KMS-11 (cell line): ENCODE measurements around the gene TASOR2.

Experiments
- H2AFZ ChIP-seq: fragments of 200-600 bp; sonication (generic); 2 replicates; pipeline ENCODE4 v1.6.1; 2016; ENCODE audit warnings: antibody characterized with exemption, mixed run types, low read depth
- H3K27ac ChIP-seq: fragments of 200-600 bp; sonication (generic); 2 replicates; pipeline ENCODE4 v1.6.1; 2016; ENCODE audit warnings: mild to moderate bottlenecking, mixed run types
- H3K27me3 ChIP-seq: fragments of 200-600 bp; sonication (generic); 2 replicates; pipeline ENCODE4 v1.6.1; 2017; ENCODE audit warnings: mild to moderate bottlenecking, low read depth, mixed run types, moderate library complexity; ENCODE audit not compliant: insufficient read depth
- H3K36me3 ChIP-seq: fragments of 200-600 bp; sonication (generic); 2 replicates; pipeline ENCODE4 v1.6.1; 2017; ENCODE audit warnings: mild to moderate bottlenecking, mixed run types; ENCODE audit not compliant: insufficient read depth
- H3K4me1 ChIP-seq: fragments of 200-600 bp; sonication (generic); 2 replicates; pipeline ENCODE4 v1.6.1; 2016; ENCODE audit warnings: mild to moderate bottlenecking, low read depth, mixed run types; ENCODE audit not compliant: poor library complexity, severe bottlenecking
- H3K4me2 ChIP-seq: fragments of 200-600 bp; sonication (generic); 2 replicates; pipeline ENCODE4 v1.7.0; 2016; ENCODE audit warnings: mild to moderate bottlenecking, mixed run types
- H3K4me3 ChIP-seq: fragments of 200-600 bp; sonication (generic); IDR thresholded peaks from 2 replicates; pipeline ENCODE4 v1.6.1; 2017; ENCODE audit warnings: low read depth, low read length, mixed read lengths; ENCODE audit not compliant: insufficient read depth
- H3K79me2 ChIP-seq: fragments of 200-600 bp; sonication (generic); 2 replicates; pipeline ENCODE4 v1.6.1; 2016; ENCODE audit warnings: low read depth, mixed run types; ENCODE audit not compliant: insufficient read depth
- H3K9ac ChIP-seq: fragments of 200-600 bp; sonication (generic); 2 replicates; pipeline ENCODE4 v1.6.1; 2016; ENCODE audit warnings: mild to moderate bottlenecking, mixed run types
- H4K20me1 ChIP-seq: fragments of 200-600 bp; sonication (generic); 2 replicates; pipeline ENCODE4 v1.6.1; 2016; ENCODE audit warnings: mild to moderate bottlenecking, mixed run types; ENCODE audit not compliant: insufficient read depth
- CTCF ChIP-seq: fragments of 200-600 bp; sonication (generic); conservative IDR thresholded peaks from 2 replicates; pipeline ENCODE4 v1.6.1; 2017; ENCODE audit warnings: low read depth, mild to moderate bottlenecking, antibody characterized with exemption, low read length, moderate library complexity, mixed read lengths

Gene TASOR2

GRCh38 chr10:5684971-5685763 is 529 bp downstream of the TASOR2 start:
- Histone ChIP-seq H3K4me1 (peaks cover 27% of the 10 kb centered on the region), H3K27ac (peak overlapping the region; percentile 92), H2AFZ (peak overlapping the region; percentile 85), H3K4me2 (peak overlapping the region; percentile 89), H3K36me3 (0 out of 2 replicates have a peak, but pooled peaks cover 3% of the 10 kb centered on the region), H3K9ac (peak overlapping the region; percentile 95), H3K4me3 (no peak overlapping the region), H3K79me2 (peaks cover 53% of the 10 kb centered on the region), H3K27me3 (no peaks in the 10 kb centered on the region), H4K20me1 (peaks cover 36% of the 10 kb centered on the region)
- TF ChIP-seq CTCF = peak; percentile 61; the same call in 1 of the 2 replicates

- H3K4me1 ChIP-seq = peaks cover 27% of the 10 kb centered on the region
- H3K36me3 ChIP-seq = 0 out of 2 replicates have a peak, but pooled peaks cover 3% of the 10 kb centered on the region
- no peak overlapping the region for H3K4me3 ChIP-seq
- peak; percentile 21 for TF ChIP-seq CTCF
- peaks cover 36% of the 10 kb centered on the region for H4K20me1 ChIP-seq
- H3K9ac ChIP-seq = peak overlapping the region; percentile 95; the same call in 1 of the 2 replicates
- no peaks in the 10 kb centered on the region for H3K27me3 ChIP-seq
- peak overlapping the region; percentile 85; the same call in 1 of the 2 replicates for H2AFZ ChIP-seq
- H3K4me2 ChIP-seq = peak overlapping the region; percentile 89
- peaks cover 60% of the 10 kb centered on the region for H3K79me2 ChIP-seq
- H3K27ac ChIP-seq = peak overlapping the region; percentile 92
These were observed 1.2 kb downstream of the TASOR2 start for GRCh38 chr10:5685764-5686240.

- H3K4me1 ChIP-seq = peaks cover 36% of the 10 kb centered on the region
- H3K27ac ChIP-seq = no peak overlapping the region
These were observed 3.9 kb downstream of the TASOR2 start for GRCh38 chr10:5688587-5688986.

GRCh38 chr10:5691786-5692185 is 7.1 kb downstream of the TASOR2 start:
- H3K79me2 ChIP-seq = peaks cover 99% of the 10 kb centered on the region
- H3K4me3 ChIP-seq = no peak overlapping the region
- 0 out of 2 replicates have a peak, but pooled peaks cover 3% of the 10 kb centered on the region for H3K36me3 ChIP-seq
- H3K27ac ChIP-seq = no peak overlapping the region
- no peak overlapping the region for H3K4me2 ChIP-seq
- H2AFZ ChIP-seq = no peak overlapping the region
- peaks cover 41% of the 10 kb centered on the region for H4K20me1 ChIP-seq
- no peak overlapping the region for H3K9ac ChIP-seq
- peaks cover 38% of the 10 kb centered on the region for H3K4me1 ChIP-seq
- TF ChIP-seq CTCF = no peak
- H3K27me3 ChIP-seq = no peaks in the 10 kb centered on the region

More at GRCh38 chr10:5688587-5688986, 3.9 kb downstream of the TASOR2 start:
- Histone ChIP-seq H3K4me2 (no peak overlapping the region), H3K27me3 (no peaks in the 10 kb centered on the region), H3K4me3 (no peak overlapping the region), H2AFZ (no peak overlapping the region), H4K20me1 (peaks cover 37% of the 10 kb centered on the region), H3K9ac (no peak overlapping the region), H3K36me3 (0 out of 2 replicates have a peak, but pooled peaks cover 3% of the 10 kb centered on the region), H3K79me2 (peaks cover 87% of the 10 kb centered on the region)
- TF ChIP-seq CTCF = no peak
